Activated gamma-delta T cell treated with Interleukin-2 at 50 U/mL for 16 hours (primary cell): ENCODE data around the gene SLC7A8.
"Not testable (repeated sequence)": the region's sequence is repeated elsewhere in the genome, so short reads cannot be mapped to it uniquely, and the experiment has no call there.

Experiments
- DNase-seq: peaks from one replicate; pipeline ENCODE4 v3.0.0-alpha.2; 2020

Gene SLC7A8

DNA sequence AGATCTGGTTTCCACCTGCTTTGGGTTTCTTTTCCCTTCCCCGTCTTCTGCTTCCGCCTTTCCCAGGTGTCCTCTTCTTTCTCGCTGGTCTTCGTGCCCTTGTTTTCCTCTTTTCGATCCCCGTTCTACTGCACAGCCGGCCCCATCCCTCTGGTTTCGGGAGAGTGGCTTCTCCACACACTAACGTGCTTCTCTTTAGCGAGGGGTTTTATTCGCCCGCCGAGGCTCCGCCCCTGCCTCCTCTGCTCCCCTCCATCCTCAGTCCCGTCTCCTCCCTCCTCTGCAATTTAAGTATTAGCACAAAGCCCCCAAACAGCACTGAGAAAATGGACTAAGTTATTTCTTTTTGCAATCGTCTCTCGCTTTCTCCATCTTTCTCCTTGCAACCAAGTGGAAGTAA is at the start of gene SLC7A8:
TSS of gene SLC7A8 (minus strand) at position 182 of the 400 bp plus-strand sequence. CDS start 746 bp downstream, outside the sequence.
- peak; percentile 26 for DNase-seq

DNA sequence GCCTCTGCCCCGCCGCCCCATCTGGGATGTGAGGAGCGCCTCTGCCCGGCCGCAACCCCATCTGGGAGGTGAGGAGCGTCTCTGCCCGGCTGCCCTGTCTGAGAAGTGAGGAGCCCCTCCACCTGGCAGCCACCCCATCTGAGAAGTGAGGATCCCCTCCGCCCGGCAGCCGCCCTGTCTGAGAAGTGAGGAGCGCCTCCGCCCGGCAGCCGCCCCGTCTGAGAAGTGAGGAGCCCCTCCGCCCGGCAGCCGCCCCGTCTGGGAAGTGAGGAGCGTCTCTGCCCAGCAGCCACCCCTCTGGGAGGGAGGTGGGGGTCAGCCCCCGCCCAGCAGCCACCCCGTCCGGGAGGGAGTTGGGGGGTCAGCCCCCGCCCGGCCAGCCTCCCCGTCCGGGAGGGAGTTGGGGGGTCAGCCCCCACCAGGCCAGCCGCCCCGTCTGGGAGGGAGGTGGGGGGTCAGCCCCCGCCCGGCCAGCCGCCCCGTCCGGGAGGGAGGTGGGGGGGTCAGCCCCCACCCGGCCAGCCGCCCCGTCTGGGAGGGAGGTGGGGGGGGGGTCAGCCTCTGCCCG is 48.9 kb upstream of the SLC7A8 start:
- not testable (repeated sequence) for DNase-seq

DNA sequence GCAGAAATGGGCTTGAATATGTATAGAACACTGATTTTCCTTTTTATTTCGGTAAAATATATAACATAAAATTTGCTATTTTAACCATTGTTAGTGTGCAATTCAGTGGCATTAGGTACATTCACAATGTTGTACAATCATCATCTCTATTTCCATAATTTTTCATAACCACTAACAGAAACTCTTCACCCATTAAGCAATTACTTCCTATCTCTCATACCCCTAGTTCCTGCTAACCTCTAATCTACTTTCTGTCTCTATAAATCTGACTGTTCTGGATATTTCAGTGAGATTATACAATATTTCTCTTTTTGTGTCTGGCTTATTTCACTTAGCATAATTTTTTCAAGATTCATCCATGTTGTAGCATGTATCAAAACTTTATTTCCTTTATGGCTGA is 45.4 kb upstream of the SLC7A8 start:
- no peak for DNase-seq

DNA sequence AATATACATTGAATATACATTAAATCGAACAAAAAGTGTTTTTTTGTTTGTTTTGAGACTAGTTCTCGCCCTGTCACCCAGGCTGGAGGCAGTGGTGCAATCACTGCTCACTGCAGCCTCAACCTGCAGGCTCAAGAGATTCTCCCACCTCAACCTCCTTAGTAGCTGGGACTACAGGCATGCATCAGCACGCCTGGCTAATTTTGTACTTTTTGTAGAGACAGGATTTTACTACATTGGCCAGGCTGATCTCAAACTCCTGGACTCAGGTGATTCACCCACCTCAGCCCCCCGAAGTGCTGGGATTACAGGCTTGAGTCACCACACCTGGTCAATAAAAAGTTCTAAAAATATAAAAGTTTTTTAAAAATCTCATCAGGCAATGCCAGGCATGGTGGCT is 44.1 kb upstream of the SLC7A8 start:
- DNase-seq: no peak

DNA sequence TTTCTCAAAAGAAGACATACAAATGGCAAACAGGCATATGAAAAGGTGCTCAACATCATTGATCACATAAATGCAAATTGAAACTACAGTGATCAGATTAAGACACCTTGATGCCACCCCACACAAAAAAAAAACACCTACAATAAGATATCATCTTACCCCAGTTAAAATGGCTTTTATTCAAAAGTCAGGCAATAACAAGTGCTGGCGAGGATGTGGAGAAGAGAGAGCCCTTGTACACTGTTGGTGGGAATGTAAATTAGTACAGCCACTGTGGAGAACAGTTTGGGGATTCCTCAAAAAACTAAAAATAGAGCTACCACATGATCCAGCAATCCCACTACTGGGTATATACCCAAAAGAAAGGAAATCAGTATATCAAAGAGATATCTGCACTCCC is 41.5 kb upstream of the SLC7A8 start:
- not testable (repeated sequence) for DNase-seq

DNA sequence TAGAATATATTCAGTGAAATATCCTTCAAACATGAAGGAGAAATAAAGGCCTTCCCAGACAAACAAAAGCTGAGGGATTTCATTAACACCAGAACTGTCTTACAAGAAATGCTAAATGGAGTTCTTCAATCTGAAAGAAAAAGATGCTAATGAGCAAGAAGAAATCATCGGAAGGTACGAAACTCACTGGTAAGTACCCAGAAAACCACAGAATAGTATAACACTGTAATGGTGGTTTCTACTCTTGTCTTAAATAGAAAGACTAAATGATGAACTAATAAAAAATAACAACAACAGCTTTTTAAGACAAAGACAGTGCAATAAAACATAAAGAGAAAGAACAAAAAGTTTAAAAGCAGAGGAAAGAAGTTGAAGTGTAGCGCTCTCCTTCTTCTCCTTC is 35.6 kb upstream of the SLC7A8 start:
- DNase-seq: no peak

DNA sequence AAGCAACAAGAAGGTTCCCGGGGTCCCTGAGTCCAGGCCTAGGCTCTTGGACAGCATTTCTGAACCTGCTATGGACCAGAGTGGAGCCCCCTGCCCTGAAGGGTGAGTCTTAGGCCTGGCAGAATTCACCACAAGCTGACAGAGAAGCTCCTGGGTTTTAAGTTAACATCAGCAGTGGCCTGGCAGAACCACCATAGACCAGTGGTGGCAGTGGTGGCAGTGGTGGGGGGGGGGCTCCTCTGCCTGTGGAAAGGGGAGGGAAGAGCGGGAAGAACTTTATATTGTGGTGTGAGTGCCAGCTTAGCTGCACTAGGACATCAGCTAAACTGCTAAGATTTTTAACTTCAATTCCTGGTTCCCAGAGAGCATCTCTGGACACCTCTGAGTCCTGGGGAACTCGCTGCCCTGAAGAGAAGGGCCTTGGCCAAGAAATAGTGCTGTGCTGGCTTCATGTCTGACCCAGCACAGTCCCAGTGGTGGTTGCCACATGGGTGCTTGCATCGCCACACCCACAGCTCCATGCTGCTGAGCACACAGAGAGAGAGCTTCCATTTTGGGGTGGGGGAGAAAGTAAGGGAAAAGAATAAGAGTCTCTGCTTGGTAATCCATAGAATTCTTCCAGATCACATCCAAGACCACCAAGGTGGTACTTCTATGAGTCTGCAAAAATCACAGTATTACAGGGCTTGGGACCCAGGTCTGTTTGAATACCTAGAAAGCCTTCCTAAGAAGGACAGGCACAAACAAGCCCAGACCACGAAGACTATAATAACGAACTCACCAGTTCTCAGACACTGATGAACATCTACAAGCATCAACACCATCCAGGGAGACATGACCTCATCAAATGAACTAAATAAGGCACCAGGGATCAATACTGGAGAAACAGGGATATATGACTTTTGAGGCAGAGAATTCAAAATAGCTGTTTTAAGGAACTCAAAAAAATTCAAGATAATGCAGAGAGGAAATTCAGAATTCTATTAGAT is 33.9 kb upstream of the SLC7A8 start:
- no peak for DNase-seq

DNA sequence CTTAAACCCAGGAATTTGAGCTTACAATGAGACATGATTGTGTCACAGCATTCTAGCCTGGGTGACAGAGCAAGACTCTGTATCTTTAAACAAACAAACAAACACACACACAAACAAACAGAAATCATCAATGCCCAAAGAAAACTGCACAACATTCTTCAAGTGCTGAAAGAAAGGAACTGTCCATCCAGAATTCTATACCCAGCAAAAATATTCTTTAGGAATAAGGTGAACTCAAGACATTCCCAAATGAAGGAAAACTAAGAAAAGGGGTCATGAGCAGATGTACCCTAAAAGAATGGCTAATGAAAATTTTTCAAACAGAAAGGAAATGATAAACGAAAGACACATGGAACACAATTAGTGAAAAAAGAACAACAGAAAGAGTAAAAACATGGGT is 32.0 kb upstream of the SLC7A8 start:
- DNase-seq: no peak

DNA sequence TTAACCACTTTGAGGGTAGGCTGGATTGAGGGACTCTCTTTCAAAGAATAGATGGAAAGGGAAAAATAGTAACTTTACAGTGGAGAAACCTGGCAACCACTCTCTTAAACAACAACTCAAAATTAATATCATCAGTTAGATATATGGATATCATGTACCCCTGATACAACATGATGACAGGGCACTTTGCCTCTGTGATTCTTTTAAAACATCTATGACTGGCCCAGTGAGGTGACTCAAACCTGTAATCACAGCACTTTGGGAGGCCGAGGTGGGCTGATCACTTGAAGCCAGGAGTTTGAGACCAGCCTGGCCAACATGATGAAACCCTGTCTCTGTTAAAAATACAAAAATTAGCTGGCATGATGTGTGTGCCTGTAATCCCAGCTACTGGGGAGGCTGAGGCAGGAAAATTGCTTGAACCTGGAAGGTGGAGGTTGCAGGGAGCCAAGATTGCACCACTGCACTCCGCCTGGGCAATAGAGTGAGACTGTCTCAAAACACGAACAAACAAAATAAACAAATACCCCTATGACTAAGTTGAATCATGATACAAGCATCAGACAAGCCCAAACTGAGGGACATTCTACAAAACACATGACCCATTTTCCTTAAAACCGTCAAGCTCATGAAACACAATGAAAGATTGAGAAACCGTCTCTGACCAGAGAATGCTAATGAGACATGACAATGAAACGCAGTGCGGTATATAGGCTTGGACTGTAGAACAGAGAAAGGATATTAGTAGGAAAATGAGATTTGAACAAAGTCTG is 26.4 kb upstream of the SLC7A8 start:
- no peak for DNase-seq

DNA sequence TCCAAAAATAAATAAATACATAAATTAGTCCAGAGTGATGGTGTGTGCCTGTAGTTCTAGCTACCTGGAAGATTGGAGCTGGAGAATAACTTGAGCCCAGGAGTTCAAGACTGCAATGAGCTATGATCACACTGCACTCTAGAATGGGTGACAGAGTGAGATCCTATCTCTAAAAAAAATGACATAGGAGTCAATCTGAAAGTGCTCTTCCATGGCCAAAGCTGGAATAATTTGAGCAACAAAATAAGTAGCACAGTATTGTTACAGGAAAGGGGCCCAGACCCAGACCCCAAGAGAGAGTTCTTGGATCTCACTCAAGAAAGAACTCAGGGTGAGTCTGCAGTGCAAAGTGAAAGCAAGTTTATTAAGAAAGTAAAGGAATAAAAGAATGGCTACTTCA is 24.9 kb upstream of the SLC7A8 start:
- no peak for DNase-seq

DNA sequence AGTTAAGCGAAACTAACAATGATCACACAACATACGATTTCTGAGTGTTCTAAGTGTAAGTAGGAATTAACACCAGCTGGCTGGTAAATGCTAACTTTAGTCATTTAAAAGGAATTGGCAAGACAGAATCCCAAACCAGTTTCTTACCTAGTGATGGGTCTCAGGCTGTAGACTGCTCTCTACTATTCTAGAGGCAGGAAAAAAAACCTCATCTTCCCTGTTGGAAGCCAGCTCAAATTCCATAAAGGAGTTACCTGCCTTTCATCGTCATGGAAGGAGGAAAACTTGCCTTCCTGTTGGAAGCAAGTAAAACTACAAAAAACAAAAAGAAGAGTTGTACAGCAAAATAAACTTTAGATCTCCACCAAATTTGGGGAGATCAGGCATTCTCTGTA is 23.7 kb upstream of the SLC7A8 start:
- no peak for DNase-seq

DNA sequence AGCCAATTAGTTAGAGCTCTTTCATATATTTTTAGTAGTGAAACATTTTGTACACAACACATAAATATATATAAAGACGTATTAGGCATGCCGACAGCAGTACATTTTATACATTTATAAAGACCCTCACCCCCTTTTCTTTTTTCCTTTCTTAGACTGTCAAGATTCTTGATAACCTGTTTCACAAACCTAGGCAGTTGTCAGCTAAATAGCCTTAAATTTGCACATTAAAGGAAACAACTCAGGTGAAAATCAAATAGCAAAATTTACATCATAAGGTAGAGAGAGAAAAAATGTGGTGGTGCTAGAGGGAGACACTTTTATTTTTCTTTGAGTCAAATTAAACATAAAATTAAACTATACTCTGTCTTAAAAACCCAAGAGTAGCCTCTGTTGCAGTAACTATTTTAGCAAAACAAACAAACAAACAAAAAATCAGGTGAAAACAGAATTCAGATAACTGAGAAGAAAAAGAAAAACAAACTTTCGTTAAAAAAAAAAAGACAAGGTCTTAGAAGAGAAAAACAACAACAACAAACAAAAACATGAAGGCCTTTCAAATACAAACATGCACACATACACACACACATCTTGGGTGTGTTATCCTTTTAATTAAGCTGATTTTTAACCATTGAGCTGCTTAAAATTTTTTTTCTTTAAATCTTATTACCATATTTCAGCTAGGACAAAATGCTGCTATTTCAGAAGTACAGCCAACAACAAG is 23.1 kb upstream of the SLC7A8 start:
- DNase-seq: no peak

DNA sequence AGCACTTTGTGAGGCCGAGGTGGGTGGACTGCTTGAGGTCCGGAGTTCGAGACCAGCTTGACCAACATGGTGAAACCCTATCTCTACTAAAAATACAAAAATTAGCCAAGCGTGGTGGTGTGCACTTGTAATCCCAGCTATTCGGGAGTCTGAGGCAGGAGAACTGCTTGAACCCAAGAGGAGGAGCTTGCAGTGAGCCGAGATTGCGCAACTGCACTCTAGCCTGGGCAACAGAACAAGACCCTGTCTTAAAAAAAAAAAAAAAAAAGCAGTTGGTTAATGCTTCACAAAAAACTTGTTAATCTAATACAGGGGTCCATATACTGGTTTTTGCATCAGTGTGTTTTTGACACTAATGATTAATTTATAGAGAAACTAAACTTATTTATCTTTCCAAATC is 18.5 kb upstream of the SLC7A8 start:
- DNase-seq: no peak

DNA sequence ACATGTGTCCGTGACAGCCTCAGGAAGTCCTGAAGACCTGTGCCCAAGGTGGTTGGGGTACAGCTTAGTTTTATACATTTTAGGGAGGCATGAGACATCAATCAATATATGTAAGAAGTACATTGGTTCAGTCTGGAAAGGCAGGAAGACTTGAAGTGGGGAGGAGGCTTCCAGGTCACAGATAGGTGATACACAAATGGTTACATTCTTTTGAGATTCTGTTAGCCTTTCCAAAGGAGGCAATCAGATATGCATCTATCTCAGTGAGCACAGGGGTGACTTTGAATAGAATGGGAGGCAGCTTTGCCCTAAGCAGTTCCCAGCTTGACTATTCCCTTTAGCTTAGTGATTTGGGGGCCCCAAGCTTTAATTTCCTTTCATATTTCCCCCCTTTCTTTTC is 15.7 kb upstream of the SLC7A8 start:
- not testable (repeated sequence) for DNase-seq

DNA sequence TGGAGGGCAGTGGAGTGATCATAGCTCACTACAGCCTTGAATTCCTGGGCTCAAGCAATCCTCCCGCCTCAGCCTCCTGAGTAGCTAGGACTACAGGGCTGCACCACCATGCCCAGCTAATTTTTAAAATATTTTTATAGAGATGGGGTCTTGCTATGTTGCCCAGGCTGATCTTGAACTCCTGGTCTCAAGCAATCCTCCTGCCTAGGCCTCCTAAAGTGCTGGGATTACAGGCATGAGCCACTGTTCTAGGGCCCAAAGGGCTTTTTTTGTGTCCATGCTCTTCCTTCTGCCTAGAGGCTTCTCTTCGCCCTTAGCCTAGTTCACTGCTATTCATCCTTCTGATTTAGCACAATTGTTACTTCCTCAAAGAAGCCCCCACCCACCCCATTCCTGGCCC is 13.0 kb upstream of the SLC7A8 start:
- not testable (repeated sequence) for DNase-seq

DNA sequence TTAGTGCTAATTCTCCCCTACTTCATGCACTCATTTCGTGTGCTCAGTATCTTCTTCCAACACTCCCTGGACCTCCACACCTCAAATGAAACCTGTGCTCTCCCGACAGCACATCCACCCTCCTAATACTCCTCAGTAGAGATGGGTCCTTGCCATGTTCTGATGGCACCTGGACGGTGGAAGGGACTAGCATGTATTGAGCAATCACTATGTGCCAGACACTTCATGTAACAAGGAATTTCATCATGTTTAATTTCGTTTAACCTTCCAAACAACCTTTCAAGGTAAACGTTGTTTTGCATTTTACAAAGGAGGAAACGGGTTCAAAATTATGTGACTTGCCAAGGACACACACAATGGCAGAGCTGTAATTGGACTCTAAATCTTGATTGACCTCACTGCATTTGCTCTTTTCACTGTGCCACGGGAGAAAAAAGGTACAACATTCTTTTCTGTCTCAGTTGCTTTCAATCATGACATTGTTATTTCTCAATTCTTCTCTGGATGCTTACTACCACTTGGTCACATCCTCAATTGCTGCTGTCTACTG is 12.2 kb upstream of the SLC7A8 start:
- no peak for DNase-seq

DNA sequence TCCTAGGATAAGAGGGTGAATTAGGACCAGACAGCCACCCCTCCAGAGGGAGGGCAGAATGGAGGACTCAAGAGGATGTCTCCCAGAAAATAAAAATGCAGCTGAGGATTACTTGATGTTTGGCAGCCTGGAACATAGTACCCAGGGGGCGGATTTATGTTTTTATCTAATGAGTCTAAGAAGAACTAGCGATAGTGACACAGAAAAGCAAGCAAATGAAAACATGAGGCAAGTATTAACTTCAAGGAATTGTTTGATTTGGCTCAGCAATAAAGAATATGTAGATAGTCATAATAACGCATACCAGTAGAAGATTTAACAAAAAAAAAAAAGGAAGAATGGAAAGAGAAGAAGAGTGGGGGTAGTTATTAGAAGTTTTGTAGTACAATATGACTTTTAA is 10.0 kb upstream of the SLC7A8 start:
- no peak for DNase-seq

DNA sequence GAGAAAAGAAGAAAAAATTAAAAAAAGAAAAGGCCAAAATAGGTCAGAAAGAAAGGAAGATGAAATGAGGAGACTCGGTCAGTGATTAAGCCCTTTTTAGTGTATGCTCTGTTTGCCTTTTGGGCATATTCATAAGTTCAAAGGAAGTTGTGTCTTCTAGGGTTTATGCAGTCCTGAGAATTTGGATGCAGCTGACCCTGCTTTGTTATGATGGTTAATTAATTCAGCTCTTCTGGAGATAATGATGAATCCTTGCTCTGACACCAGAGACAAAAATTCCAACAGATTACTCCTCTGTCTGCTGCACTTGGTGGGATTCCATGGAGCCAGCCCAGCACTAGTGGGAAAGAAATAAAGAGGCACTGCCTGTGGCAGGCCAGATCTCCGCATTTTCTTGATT is 4.5 kb upstream of the SLC7A8 start:
- DNase-seq: no peak

DNA sequence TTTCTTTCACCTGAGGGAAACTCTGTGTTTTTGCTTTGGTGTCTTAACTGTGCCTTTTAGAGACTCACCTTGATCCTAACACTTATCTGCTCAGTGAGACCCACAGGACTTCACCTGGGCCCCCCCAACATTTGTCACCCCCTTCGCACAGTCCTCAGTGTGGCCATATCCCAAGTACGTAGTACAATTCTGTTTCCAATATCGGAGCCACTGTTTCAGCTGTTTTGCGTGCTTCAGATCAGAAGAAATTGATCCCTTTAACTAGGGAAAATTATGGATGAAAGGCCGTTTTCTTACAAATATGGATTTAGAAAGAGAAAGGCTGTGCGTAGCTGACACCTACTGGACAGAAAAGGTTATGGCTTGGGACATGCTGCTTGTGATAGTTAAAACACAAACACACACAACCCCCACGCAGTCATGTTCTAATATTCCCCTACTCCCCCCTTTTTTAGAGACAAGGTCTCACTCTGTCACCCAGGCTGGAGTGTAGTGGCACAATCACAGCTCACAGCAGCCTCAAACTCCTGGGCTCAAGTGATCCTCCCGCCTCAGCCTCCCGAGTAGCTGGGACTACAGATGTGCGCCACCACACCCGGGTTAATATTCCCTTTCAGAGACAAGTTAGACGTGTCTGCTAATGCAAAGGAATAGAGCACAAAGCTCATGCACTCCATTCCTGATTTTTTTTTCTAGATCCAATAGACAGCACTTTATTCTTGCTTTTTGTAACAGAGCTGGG is 3.6 kb upstream of the SLC7A8 start:
- peak; percentile 9 for DNase-seq

DNA sequence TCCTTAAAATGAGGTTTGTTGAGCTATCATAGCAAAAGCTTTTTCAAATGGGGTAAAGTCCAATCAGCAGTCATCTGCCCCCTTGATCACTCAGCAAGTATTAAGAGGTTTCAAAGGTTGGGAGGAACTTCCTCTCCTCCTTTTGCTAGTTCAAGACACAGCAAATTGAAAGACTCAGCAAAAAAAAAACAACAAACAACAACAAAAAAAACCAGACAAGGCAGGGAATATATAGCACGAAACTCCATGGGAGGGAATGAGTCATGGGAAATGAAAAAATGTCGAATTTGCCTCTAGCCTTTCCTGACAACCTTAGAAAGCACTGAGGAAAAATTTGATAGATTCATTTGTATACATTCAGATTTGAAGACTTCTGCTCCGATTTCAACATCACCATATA is 1.6 kb upstream of the SLC7A8 start:
- DNase-seq: no peak

DNA sequence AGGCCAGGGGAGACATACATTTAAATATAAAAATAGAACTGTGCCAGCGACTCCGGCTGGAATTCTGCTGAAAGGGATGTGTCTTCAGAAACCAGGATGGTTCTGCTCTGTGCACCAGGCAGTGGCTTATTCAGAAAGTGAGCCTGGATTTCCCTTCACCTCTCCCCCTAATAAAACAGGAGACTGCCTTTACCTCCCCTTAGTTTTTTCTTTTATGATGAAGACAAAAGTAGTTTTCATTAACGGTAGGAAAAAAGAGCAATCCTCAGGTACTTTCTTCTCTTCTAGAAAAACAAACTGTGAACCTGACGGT is 346 bp downstream of the SLC7A8 start:
- DNase-seq: no peak
